ENCODE results near the gene TACC3.

TACC3 gene

DNA sequence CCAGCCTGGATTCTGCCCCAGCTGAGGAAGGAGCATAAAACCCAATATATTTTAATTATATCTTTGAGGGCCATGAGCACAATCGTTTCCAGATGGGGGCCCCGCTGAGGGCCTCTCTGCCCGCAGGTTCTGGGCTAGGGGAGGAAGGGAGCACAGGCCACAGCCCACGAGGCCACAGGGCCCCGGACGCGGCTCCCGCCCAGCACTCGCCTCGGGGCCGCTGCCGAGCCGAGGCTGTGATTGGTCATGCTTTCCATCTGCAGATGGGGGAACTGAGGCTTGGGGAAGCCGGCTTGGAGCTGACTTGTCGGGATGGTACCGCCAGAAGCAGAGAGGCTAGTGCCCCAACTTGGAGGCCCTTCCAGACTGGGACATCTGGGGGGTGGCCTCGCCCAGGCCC, 34.0 kb downstream of the TACC3 start:
- no peaks in the 10 kb centered on the region for H3K36me3 Mint-ChIP-seq (ENCODE audit: insufficient read depth)
- H3K4me1 Mint-ChIP-seq = no peaks in the 10 kb centered on the region
- H3K27ac Mint-ChIP-seq (ENCODE audit: low read depth) = no peak overlapping the region
- ATAC-seq (replicated peaks; ENCODE audit: extremely low read depth, poor library complexity, severe bottlenecking) = no peak
- no peaks in the 10 kb centered on the region for H3K9me3 Mint-ChIP-seq
- H3K4me3 Mint-ChIP-seq = no peak overlapping the region
- DNase-seq (ENCODE audit: low spot score in 2 of 2) = no peak
- no peaks in the 10 kb centered on the region for H3K27me3 Mint-ChIP-seq

DNA sequence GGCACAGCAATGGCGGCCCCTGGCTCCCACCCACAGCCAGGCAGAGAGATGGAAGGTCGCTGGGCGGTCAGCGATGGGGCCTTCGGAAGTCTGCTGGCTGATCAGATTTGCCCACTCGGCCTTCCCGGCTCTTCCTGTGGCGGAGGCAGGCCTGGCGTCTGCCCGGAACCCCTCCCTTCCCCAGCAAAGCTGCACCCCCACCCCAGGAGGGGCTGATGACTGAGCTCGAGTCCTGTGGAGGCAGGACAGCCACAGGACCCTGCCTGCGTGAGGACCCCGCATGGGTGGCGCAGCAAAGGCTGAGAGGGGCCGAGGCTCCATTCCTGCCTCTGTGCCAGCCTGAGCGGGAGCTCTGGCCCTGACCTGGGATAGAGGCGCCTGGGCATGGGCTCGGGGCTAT, 34.8 kb downstream of the TACC3 start:
- H3K27me3 Mint-ChIP-seq = no peaks in the 10 kb centered on the region
- no peaks in the 10 kb centered on the region for H3K4me1 Mint-ChIP-seq
- no peak overlapping the region for H3K4me3 Mint-ChIP-seq
- H3K27ac Mint-ChIP-seq (ENCODE audit: low read depth) = no peak overlapping the region
- ATAC-seq (replicated peaks; ENCODE audit: extremely low read depth, poor library complexity, severe bottlenecking) (no peak), DNase-seq (ENCODE audit: low spot score in 2 of 2) (no peak)
- no peaks in the 10 kb centered on the region for H3K36me3 Mint-ChIP-seq (ENCODE audit: insufficient read depth)
- no peaks in the 10 kb centered on the region for H3K9me3 Mint-ChIP-seq

DNA sequence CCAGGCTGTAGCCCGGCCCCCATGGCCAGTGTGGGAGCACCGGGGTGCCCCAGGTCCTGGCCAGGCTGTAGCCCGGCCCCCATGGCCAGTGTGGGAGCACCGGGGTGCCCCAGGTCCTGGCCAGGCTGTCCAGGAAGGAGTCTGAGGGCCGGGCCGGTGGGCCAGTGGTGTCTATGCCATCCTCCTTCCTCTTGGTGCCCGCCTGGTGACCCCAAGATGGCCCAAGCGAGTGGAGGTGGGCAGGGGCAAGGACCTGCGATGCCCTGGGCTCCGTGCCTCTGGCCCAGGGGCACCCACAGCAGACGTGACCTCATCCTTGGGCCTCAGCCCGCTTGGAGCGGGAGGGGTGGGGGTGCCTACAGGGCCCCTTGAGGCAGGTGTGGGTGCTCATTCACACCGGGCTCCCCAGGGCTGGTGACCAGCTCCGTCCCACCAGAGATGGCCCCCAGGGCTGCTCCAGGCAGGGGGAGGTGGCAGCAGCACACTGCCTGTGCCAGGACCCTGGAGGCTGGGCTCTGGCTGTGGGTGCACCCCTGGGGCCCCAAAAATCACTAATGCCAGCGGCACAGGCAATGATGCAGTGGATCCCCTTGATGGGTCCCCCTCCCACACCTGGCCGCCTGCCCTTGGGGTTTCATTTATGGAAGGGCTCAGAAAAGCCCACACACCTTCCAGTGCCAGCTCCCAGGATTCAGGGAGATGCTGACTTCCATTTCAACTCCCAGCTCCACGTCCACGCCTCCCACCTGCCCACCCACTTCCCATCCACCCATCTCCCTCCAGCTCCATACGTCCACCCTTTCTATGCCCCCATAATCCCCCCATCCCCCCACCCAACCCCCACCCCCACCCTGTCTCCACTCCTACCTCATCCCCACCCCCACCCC, 35.8 kb downstream of the TACC3 start:
- Mint-ChIP-seq H3K27me3 (no peaks in the 10 kb centered on the region), H3K4me1 (no peaks in the 10 kb centered on the region)

DNA sequence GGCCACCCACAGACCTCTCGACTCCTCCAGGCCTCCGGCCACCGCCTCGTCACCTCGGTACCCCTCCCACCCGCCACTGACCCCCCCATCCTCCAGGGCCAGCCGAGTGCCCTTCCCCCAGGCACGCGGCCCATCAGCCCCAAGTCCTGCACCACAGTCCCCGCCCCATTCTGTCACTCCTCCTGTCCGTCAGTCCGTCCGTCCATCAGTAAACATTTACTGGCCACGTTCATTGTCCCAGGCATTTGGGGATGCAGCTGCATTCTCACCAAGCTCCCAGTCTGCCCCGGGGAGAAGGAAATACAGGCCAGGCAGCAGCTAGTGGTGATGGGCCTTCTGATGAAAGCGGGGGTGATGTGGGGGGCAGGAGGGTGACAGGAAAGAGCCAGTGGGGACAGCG, 36.5 kb downstream of the TACC3 start:
- no peak overlapping the region for H3K27ac Mint-ChIP-seq (ENCODE audit: low read depth)
- ATAC-seq (replicated peaks; ENCODE audit: extremely low read depth, poor library complexity, severe bottlenecking) = no peak
- no peak overlapping the region for H3K4me3 Mint-ChIP-seq
- H3K4me1 Mint-ChIP-seq = no peaks in the 10 kb centered on the region
- no peaks in the 10 kb centered on the region for H3K9me3 Mint-ChIP-seq
- no peak for DNase-seq (ENCODE audit: low spot score in 2 of 2)
- H3K36me3 Mint-ChIP-seq (ENCODE audit: insufficient read depth) = no peaks in the 10 kb centered on the region
- no peaks in the 10 kb centered on the region for H3K27me3 Mint-ChIP-seq

More for the DNA sequence above, 35.8 kb downstream of the TACC3 start:
- DNase-seq (ENCODE audit: low spot score in 2 of 2) = no peak
- no peaks in the 10 kb centered on the region for H3K36me3 Mint-ChIP-seq (ENCODE audit: insufficient read depth)
- no peaks in the 10 kb centered on the region for H3K9me3 Mint-ChIP-seq
- H3K27ac Mint-ChIP-seq (ENCODE audit: low read depth) = no peak overlapping the region
- ATAC-seq (replicated peaks; ENCODE audit: extremely low read depth, poor library complexity, severe bottlenecking) = no peak
- H3K4me3 Mint-ChIP-seq = no peak overlapping the region

DNA sequence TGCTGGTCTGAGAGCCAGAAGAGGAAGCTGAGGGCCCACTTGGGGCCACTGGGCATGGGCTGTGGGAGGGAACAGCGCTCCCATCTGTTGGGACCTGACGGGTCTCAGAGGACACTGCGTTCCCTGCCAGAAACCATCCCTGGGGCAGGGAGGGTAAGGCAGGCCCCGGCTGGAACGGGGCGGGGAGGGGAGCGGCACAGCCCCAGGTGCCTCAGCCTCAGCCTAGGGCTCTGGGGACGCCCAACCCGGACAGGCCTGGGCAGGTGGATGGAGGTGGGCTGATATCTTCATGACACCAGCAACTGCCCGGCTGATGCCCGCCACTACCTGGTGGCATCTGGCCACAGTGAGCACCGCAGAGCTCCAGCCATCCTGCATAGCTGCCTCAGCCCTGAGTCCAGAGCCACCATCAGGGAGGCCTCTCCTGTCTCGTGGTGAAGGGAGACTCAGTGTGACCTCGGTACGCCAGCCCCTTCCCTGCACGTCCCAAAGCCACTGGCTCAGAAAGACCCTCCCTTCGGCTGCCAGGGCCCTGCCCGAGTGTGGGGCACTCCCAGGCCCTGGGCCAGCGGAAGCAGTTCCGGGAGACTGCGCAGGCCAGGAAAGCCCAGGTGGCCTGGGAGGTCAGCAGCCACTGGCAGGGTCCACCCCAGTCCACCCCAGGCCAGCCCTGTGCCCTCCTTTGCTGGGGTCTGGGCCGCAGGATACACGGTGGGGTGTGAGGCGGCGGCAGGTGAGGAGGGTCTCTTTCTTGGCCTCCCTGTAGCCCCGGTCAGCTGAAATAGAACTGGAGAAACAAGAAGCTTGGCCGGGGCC, 37.2 kb downstream of the TACC3 start:
- Mint-ChIP-seq H3K9me3 (no peaks in the 10 kb centered on the region), H3K27ac (ENCODE audit: low read depth) (no peak overlapping the region), H3K27me3 (peaks cover under 1% of the 10 kb centered on the region), H3K4me1 (no peaks in the 10 kb centered on the region), H3K36me3 (ENCODE audit: insufficient read depth) (no peaks in the 10 kb centered on the region), H3K4me3 (no peak overlapping the region)
- ATAC-seq (replicated peaks; ENCODE audit: extremely low read depth, poor library complexity, severe bottlenecking) (no peak), DNase-seq (ENCODE audit: low spot score in 2 of 2) (no peak)

DNA sequence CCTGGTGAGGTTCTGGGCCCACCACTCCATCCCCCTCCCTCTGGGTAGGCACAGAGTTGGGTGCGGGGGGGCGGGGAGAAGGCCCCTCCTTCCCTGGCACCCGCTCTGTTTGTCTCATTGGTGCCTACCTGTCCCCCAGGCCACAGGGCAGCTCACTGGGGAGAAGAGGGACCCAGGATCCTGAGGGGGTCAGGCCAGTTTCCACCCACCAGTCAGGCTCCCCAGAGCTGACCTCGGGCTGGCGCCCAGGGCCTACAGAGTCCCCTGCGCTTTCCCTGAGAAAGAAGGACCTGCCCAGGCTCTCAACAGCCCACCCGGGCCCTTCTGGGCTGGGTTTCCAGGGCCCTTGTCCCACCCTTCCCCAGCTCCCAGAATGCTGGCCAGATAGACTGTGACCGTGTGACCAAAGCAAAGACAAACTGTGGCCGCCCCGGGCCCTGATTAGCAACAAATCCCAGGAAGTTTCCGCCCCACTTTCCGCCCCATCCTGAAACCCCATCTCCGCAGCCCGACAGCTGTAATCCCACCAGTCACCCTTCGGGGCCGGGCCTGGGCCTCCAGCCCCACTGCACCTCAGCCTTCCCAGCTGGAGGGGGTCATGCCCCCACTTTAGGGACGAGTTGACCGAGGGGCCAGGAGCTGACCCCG, 38.0 kb downstream of the TACC3 start:
- Mint-ChIP-seq H3K27me3 (peaks cover 8% of the 10 kb centered on the region), H3K27ac (ENCODE audit: low read depth) (no peak overlapping the region), H3K4me1 (no peaks in the 10 kb centered on the region), H3K4me3 (no peak overlapping the region), H3K36me3 (ENCODE audit: insufficient read depth) (no peaks in the 10 kb centered on the region), H3K9me3 (no peaks in the 10 kb centered on the region)
- ATAC-seq (replicated peaks; ENCODE audit: extremely low read depth, poor library complexity, severe bottlenecking) (no peak), DNase-seq (ENCODE audit: low spot score in 2 of 2) (no peak)

DNA sequence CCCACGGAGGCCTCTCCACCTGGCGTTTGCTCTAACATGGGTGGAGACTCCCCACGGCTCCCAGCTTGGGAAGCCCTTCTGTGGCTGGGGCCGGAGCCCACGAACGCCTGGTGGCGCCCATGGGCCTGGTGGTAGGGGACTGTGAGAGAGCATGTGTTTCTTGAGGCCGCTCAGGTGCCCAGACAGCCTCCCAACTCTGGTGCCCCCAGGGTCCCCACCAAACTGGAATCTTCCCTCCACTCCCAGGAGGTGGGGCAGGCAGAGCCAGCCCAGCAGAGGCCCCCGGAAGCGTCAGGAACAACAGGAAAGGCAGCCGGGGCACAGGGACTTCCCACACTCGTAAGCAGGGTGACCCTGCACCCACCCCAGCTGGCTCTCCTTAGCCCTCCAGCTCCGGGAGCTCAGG, 38.5 kb downstream of the TACC3 start:
- no peak for DNase-seq (ENCODE audit: low spot score in 2 of 2)
- no peak for ATAC-seq (replicated peaks; ENCODE audit: extremely low read depth, poor library complexity, severe bottlenecking)
- Mint-ChIP-seq H3K36me3 (ENCODE audit: insufficient read depth) (no peaks in the 10 kb centered on the region), H3K4me1 (no peaks in the 10 kb centered on the region), H3K27me3 (peaks cover 14% of the 10 kb centered on the region), H3K4me3 (no peak overlapping the region), H3K9me3 (no peaks in the 10 kb centered on the region), H3K27ac (ENCODE audit: low read depth) (no peak overlapping the region)

DNA sequence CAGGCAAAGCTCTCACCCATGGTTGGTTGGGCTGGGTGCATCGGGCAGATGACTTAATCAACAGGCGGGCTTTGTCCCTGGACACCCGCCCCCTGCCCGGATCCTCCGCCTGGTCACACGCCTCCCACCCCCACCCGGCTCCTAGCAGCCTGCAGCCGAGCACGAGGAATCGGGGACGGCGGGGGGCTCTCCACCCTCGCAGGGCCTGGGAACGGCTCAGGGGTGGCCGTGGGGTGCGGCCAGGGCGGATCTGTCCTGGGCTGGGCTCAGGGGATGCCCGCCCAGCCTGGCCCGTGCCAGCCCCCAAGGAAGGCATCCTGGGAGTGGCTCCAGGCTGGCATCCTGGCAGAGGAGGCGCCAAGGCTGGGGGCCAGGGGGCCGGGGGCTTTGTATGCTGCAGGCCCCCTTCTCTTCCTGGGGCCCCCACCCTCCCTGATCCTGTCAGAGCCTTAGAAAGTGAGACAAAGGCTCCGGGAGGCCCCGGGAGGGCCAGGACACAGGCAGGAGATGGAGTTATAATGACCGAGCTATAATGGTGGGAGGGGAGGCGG, 39.3 kb downstream of the TACC3 start:
- Mint-ChIP-seq H3K4me3 (no peak overlapping the region), H3K27me3 (peaks cover 21% of the 10 kb centered on the region), H3K27ac (ENCODE audit: low read depth) (no peak overlapping the region), H3K4me1 (no peaks in the 10 kb centered on the region), H3K9me3 (no peaks in the 10 kb centered on the region), H3K36me3 (ENCODE audit: insufficient read depth) (no peaks in the 10 kb centered on the region)
- DNase-seq (ENCODE audit: low spot score in 2 of 2) = no peak
- ATAC-seq (replicated peaks; ENCODE audit: extremely low read depth, poor library complexity, severe bottlenecking) = no peak

DNA sequence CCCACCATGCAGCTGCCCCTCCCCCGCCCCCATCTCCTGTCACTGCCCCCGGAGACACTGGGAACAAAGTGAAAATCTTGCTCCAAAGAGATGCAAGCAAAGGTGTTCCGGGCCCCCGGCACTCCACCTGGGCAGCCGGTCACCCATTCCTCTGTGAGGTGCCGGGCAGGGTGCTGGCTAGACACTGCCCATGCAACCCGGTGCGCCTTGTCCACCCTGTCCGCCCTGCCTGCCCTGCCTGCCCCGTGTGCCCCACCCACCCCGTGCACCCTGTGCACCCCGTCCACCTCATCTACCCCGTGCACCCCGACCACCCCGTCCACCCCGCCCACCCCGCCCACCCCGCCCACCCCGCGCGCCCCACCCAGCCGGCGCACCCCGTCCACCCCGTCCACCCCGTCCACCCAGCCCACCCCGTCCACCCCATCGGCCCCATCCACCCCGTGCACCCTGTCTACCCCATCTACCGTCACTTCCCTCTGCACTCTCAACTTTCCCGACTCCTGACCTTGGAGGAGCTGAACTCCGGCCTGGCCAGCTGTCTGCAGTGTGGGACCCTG, 39.9 kb downstream of the TACC3 start:
- Mint-ChIP-seq H3K4me1 (no peaks in the 10 kb centered on the region), H3K36me3 (ENCODE audit: insufficient read depth) (no peaks in the 10 kb centered on the region), H3K4me3 (no peak overlapping the region), H3K27ac (ENCODE audit: low read depth) (no peak overlapping the region), H3K9me3 (no peaks in the 10 kb centered on the region), H3K27me3 (peaks cover 24% of the 10 kb centered on the region)
- DNase-seq (ENCODE audit: low spot score in 2 of 2) = no peak
- ATAC-seq (replicated peaks; ENCODE audit: extremely low read depth, poor library complexity, severe bottlenecking) = no peak

DNA sequence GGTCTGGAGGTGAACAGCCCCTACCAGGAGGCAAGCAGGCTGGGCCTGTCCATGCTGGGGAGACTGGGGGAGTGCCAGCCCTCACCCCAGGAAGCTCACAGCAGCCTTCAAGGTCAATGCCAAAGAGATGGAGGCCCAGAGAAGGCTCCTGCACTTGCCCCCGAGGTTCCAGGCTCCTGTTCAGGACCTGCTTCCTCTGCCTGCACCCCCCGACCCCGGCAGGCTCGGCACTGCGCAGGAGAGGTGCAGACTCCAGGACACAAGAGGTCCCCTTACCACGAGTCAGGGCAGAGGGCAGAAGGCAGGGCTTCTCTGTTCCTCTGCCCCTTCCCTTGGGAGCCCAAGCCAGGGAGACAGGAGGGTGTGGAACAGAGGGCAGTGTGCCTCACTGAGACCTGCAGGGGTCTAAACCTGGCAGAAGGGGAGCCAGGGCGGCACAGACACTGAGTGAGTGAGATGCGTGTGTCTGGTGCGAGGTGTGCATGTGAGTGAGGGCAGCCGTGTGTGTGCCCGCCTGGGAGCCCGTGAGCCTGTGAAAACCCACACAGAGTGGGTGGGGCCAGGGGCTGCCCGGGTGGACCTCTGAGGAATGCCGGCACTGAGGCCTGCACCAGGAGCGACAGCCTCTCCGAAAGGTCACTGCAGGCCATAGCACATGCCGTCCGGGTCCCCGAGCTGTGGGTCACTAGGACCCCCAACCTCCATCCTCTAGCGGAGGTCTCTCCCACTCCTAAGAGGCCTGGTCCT, 41.1 kb downstream of the TACC3 start:
- Mint-ChIP-seq H3K4me3 (no peak overlapping the region), H3K27me3 (peaks cover 24% of the 10 kb centered on the region), H3K36me3 (ENCODE audit: insufficient read depth) (no peaks in the 10 kb centered on the region), H3K4me1 (no peaks in the 10 kb centered on the region), H3K27ac (ENCODE audit: low read depth) (no peak overlapping the region), H3K9me3 (no peaks in the 10 kb centered on the region)
- ATAC-seq (replicated peaks; ENCODE audit: extremely low read depth, poor library complexity, severe bottlenecking) (no peak), DNase-seq (ENCODE audit: low spot score in 2 of 2) (no peak)

DNA sequence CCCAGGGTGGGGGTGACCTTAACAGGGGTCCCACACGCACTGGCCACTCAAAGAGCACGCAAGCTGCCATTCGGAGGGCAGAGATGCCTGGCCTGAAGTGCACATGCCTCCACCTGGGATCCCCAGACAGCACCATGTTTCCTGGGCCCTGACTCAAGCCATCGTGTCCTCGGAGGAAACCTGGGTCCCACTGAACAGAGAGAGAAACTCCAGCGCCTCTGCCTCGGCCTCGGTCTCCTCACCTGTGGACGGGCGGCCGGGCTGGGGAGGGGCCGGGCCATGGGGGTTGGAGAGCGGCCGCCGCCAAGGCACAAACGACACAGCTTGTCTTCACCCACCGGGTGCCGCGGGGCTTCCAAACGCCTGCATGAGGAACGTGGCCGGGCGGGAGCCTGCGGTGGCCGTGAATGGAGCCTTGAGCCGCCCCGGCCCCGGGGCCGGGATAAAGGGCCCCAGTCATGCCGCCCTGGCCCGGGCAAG, 41.8 kb downstream of the TACC3 start:
- DNase-seq (ENCODE audit: low spot score in 2 of 2) (no peak), ATAC-seq (replicated peaks; ENCODE audit: extremely low read depth, poor library complexity, severe bottlenecking) (no peak)
- H3K27ac Mint-ChIP-seq (ENCODE audit: low read depth) = no peak overlapping the region
- H3K4me3 Mint-ChIP-seq = no peak overlapping the region
- H3K4me1 Mint-ChIP-seq = no peaks in the 10 kb centered on the region
- H3K9me3 Mint-ChIP-seq = no peaks in the 10 kb centered on the region
- H3K36me3 Mint-ChIP-seq (ENCODE audit: insufficient read depth) = no peaks in the 10 kb centered on the region
- peaks cover 27% of the 10 kb centered on the region for H3K27me3 Mint-ChIP-seq

Data from central memory CD8-positive, alpha-beta T cell (primary cell).